NB4 (cell line): Measurements from ENCODE around the gene BRSK1.

ENCODE experiments used
- MYC ChIP-seq: IDR thresholded peaks from 2 replicates; pipeline ENCODE4 v1.6.1; 2011; ENCODE audit warnings: low read depth, low read length
- POLR2A ChIP-seq: IDR thresholded peaks from 2 replicates; pipeline ENCODE4 v1.6.1; 2011; ENCODE audit warnings: mild to moderate bottlenecking; ENCODE audit not compliant: insufficient read length; ENCODE audit errors: extremely low read depth
- TF ChIP-seq, protein P1 (sequence below): IDR thresholded peaks from 2 replicates; pipeline ENCODE4 v1.6.1; 2011; ENCODE audit warnings: low read depth, low read length
- TF ChIP-seq, protein P2 (sequence below): IDR thresholded peaks from one replicate; pipeline ENCODE4 v1.5.1; 2012; ENCODE audit warnings: low read depth, low read length

DNA sequence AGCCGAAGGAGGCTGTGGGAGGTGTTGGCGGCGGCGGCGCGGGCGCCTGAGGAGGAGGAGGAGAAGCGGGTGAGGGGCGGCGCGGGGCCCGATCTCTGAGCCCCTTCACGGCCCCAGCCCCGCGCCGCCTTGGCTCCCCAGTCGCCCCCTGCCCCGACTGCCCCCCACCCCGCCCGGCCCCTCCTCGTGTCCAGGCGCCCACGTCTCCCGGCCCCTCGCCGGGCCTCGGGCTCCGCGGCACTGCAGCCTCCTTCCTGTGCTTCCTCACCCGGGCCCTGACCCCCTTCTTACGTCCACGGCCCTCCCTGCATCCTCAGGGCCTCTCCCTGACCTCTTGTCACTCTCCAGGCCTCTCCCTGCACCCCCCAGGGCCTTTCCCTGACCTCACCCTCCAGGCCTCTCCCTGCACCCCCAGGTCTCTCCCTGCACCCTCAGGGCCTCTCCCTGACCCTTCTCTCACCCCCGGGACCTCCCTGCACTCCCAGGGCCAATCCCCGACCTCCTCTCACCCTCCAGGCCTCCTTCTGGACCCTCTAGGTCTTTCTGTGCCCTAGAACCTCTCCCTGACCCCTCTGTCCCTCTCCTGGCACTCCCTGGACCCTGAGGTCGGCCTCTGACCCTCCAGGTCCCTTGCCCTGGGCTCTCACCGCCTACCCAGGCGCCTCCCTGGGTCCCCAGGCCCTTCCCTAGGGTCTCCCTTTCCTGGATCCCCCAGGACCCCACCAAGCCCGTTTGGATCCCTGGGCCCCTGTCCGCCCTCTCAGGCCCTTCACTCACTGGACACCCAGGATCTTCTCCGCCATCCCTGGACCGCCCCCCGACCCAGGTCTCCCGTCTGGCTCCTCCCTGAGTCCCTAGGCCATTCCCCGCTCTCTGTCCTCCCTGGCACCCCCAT lies 56.3 kb downstream of the BRSK1 start:
- TF ChIP-seq, protein P1, sequence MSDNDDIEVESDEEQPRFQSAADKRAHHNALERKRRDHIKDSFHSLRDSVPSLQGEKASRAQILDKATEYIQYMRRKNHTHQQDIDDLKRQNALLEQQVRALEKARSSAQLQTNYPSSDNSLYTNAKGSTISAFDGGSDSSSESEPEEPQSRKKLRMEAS, result no peak
- TF ChIP-seq POLR2A (peak; percentile 54), MYC (no peak)
- TF ChIP-seq, protein P2, sequence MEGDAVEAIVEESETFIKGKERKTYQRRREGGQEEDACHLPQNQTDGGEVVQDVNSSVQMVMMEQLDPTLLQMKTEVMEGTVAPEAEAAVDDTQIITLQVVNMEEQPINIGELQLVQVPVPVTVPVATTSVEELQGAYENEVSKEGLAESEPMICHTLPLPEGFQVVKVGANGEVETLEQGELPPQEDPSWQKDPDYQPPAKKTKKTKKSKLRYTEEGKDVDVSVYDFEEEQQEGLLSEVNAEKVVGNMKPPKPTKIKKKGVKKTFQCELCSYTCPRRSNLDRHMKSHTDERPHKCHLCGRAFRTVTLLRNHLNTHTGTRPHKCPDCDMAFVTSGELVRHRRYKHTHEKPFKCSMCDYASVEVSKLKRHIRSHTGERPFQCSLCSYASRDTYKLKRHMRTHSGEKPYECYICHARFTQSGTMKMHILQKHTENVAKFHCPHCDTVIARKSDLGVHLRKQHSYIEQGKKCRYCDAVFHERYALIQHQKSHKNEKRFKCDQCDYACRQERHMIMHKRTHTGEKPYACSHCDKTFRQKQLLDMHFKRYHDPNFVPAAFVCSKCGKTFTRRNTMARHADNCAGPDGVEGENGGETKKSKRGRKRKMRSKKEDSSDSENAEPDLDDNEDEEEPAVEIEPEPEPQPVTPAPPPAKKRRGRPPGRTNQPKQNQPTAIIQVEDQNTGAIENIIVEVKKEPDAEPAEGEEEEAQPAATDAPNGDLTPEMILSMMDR, result no peak
